DMS79 (cell line): ENCODE results near the gene DNAH8.

Source experiments
- DNase-seq: peaks from one replicate; lab custom pipeline; 2025; lab: John Stamatoyannopoulos, UW

The DNAH8 gene

GRCh38 chr6:38702558-38703397 is 12.3 kb upstream of the DNAH8 start, which contains the start of gene GLO1:
TSS of gene GLO1 (minus strand) at chr6:38703145. CDS start at chr6:38703054, 91 bp downstream.
- peak; percentile 97 for DNase-seq

- DNase-seq = no peak
Observed at GRCh38 chr6:38703949-38704590, 11.0 kb upstream of the DNAH8 start.

- no peak for DNase-seq
Observed at GRCh38 chr6:38705924-38706323, 9.2 kb upstream of the DNAH8 start.

GRCh38 chr6:38708496-38708895 is 6.6 kb upstream of the DNAH8 start:
- no peak for DNase-seq

GRCh38 chr6:38713812-38714211 is 1.3 kb upstream of the DNAH8 start:
- no peak for DNase-seq

GRCh38 chr6:38714239-38715015 is 684 bp upstream of the DNAH8 start:
- DNase-seq = no peak

- DNase-seq = no peak
Observed at GRCh38 chr6:38716825-38717224, 1.7 kb downstream of the DNAH8 start.

- DNase-seq = no peak
Observed at GRCh38 chr6:38719358-38719757, 4.2 kb downstream of the DNAH8 start.

- DNase-seq = no peak
Observed at GRCh38 chr6:38720295-38720694, 5.2 kb downstream of the DNAH8 start.

GRCh38 chr6:38722038-38722437 is 6.9 kb downstream of the DNAH8 start:
- DNase-seq = no peak

GRCh38 chr6:38722727-38723334 is 7.7 kb downstream of the DNAH8 start:
- DNase-seq = no peak

GRCh38 chr6:38723783-38724182 is 8.7 kb downstream of the DNAH8 start:
- no peak for DNase-seq

GRCh38 chr6:38724343-38724742 is 9.2 kb downstream of the DNAH8 start:
- DNase-seq = no peak

- DNase-seq = no peak
Observed at GRCh38 chr6:38725414-38726183, 10.5 kb downstream of the DNAH8 start.

- no peak for DNase-seq
Observed at GRCh38 chr6:38728203-38728602, 13.1 kb downstream of the DNAH8 start.

GRCh38 chr6:38730140-38730862 is 15.2 kb downstream of the DNAH8 start:
- DNase-seq = no peak

- no peak for DNase-seq
Observed at GRCh38 chr6:38736951-38737350, 21.8 kb downstream of the DNAH8 start.

- DNase-seq = no peak
Observed at GRCh38 chr6:38738261-38738660, 23.1 kb downstream of the DNAH8 start.

GRCh38 chr6:38739532-38739931 is 24.4 kb downstream of the DNAH8 start:
- no peak for DNase-seq

- no peak for DNase-seq
Observed at GRCh38 chr6:38749473-38749872, 34.4 kb downstream of the DNAH8 start.
